GM18511 (cell line): ENCODE data around the gene BRDT.

Source experiments
- ATAC-seq: cut with Tn5 transposase; IDR thresholded peaks from one replicate; pipeline ENCODE4 v1.9.1; 2021; ENCODE audit warnings: mild to moderate bottlenecking, moderate library complexity; ENCODE audit not compliant: unreplicated experiment

Gene BRDT

DNA sequence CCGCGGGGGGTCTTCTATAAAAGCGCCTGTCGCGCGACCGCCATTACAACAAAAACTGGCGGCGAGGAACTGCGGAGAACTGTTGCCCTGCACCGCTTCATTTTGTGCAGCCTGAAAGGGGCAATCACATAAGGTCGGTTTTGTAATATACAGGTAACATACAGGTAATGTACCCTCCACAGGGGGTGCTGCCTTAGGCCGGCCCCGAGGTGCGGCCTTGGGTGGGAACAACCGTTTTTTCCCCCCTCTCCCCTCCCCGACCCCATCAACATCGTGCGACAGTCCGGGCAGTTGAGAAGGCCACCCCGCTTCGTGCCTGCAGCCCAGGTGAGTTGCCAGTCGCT is at the start of gene BRDT:
Gene BRDT, plus strand, starts transcription at position 46 of the 344 bp plus-strand sequence. CDS start 13,354 bp downstream, outside the sequence.
- ATAC-seq = no peak

DNA sequence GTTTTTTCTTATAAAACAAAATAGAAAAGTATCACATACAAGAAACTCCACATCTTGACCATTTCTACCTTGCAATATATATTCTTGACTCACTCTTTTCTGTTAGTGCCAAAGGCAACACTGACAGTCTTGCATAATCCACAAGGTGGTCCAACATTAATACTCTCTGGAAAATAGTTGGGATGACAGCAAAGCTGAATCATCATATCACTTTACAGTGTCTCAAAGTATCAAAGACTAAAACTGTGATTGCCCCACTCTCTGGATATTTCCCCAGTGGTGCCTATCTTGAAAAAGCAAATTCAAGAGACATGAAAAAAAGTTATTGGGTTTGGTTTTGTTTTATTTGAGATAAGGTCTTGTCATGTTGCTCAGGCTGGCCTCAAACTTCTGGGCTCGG is 48.6 kb upstream of the BRDT start:
- ATAC-seq = no peak

DNA sequence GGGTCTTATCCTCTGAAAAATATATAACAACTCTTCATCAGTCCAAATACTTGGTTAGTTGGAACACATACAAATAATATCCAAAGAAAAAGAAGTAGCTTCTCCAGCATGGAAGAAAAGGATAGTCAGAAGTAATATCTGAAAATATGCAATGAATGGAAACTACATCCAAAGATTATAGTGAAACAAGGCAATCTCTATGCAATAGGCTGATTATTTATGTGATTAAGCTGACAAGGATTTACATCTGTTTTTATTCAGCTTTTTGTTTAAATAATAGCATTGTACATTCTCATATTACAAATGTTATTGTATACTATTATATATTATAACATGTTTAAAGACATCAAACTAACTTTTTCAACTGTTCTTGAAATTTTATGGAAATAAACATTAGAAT is 48.0 kb upstream of the BRDT start:
- no peak for ATAC-seq

DNA sequence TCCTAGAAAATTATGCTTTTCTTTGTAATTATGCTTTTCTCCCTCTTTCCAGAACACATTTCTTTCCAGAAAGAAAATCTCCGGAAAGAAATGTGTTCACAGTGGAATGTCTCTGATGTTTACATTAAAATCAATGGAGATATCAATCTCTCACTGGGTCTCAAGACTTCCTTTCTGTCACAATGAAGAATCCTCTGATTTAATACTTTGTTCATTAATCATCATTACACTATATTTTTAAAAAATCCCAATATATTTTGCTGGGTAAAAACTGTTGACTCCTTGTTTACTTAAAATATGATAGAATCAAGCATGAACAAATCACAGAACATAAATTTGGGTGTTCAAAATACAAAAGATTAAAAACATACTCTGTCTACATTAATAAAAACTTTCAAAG is 36.9 kb upstream of the BRDT start:
- ATAC-seq = no peak

DNA sequence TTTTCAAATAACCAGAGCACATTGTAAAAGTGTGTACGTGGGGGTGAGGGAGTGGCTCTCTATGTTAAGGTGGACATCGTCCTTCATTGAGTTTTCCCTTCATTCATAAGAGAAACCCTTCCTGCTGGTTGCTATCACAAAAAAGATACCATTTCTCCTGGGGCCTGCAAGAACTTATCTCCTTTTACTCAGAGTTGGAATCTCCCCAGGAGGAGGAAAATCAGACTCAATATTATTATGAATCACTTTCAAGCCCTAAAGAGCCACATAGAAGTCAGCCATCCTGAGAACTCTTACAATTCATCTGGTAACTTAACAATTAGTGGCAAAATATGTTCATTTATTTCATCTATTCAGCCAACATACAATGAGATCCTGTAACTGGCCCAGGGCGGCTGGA is 36.2 kb upstream of the BRDT start:
- ATAC-seq = no peak

DNA sequence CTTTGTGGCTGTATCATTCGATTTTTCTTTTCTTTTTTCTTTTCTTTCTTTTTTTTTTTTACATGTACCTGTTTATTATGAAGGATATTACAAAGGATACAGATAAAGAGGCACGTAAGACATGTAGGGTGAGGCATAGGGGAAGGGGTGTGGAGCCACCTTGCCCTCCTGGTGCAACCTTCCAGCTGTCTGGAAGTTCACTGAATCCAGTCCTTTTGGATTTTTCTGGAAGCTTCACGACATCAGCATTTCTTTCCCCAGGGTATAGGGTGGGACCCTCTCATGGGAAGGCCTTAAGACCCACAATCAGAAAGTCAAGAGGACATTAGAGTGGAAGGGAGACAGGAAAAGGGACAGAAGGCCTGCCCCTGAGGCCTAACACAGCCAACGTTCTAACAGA is 33.2 kb upstream of the BRDT start:
- no peak for ATAC-seq

DNA sequence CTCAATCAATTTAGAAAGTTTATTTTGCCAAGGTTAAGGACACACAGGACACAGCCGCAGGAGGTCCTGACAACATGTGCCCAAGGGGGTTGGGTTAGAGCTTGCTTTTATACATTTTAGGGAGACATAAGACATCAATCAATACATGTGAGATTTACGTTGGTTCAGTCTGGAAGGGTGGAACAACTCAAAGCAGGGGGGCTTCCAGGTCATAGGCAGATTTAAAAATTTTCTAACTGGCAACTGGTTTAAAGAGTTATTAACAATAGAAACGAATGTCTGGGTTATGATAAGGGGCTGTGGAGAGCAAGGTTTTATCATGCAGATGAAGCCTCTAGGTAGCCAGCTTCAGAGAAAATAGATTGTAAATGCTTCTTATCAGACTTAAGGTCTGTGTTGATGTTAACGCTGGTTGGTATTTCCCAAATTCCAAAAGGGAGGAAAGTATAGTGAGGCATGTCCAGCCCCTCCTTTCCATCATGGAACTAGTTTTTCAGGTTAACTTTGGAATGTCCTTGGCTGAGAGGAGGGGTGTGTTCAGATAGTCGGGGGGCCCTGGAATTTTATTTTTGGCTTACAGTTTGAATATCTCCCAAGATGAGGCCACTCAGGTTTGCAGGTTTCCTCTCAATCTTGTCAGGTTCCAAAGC is 32.3 kb upstream of the BRDT start:
- no peak for ATAC-seq

DNA sequence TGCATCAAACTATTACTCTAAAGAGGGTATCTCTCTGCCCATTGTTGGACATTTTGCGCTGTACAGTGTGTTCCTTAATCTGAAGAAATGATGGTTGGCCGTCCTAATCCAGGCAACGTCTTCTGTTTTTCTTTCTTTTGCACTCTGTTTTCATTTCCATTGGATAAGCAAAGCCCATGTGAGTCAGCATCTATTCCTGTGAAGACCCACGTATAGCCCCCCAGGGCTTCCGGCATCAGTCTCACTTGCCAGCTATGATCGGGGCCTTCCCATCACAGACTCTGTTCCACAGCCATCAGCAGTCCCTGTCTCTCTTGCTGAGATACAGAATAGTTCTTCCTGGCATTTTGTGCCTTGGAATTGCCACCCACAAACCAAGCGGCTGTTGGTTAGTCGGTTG is 29.2 kb upstream of the BRDT start:
- no peak for ATAC-seq

DNA sequence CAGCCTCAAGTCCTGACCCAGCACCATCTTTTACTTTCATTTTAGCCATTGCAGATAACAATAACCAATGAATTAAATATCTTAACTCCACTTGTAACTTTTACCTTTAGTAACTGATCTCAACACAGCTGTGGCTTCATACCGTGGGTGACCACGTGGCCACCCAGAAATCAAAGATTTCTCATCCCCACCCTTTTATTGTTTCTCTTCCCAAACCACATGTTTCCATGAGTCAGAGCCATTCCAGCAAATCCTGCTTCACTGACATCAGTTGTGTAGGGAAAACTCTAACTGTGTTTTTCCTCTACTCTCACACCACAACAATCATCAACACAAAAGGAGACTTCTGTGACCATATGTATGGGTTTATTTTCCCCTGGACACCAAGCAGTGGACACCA is 25.1 kb upstream of the BRDT start:
- no peak for ATAC-seq

DNA sequence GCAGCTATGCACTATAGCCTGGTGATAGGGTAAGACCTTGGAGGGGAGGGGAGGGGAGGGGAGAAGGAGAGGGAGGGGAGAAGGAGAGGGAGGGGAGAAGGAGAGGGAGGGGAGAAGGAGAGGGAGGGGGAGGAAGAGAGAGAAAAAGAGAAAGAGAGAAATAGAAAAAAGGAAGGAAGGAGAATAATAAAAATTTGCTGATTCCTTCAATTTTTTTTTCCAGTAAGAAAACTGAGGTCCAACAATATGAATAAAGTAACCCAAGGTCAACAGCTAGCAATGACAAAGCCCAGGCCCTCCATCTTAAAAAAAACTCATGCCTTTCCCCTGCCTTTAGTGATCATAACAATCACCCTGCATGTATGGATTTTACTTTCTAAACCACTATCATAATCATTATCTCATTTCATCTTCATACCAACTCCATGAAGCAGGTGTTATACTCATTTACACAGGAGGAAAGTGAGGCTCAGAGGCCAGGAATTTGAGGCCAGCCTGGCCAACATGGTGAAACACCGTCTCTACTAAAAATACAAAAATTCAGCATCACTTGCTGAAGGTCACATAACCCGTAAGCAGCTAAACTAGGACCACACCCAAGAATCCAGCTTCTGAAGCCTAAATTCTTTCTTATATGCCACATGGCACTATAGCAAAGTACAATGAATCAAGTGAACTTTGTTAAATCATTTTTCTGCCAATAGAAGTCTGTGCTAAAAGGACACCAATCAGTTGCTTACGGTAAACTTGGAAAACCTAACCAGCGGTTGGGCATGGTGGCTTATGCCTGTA is 23.4 kb upstream of the BRDT start:
- no peak for ATAC-seq

DNA sequence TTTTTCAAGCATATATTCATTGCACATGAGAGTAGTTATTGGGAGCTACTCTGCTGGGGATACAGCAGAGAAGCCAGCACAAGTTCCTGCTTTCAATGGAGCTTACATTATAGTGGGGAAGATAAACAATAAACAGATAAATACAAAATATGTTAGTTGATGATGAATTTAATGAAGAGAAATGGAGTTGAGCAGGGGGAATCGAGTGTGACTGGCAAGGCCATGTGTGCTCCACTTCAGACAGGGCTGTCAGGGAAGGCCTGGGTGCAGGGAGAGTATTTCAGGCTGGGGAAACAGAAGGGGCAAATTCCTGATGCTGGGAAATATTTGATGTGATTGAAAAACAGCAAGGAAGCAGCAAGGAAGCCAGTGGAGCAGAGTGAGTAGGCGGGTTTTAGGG is 21.2 kb upstream of the BRDT start:
- ATAC-seq = no peak

DNA sequence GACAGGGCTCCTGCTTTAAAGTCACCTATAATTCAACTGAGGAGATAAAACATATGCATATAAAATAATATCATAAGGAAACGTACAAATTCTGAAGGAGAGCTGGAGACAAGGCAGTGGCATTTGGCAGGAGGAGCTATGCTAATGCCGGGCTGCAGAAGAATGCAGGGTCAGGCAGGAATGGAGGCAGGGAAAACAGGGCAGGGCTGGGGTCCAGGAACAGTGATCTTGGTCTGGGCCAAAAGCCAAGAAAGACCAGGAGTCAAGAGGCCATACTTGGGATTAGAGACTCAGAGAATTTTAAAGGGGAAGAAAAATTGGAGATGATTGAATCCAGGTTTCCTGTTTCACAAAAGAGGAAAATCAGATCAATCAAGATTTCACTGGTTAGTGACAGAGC is 20.0 kb upstream of the BRDT start:
- ATAC-seq = no peak

DNA sequence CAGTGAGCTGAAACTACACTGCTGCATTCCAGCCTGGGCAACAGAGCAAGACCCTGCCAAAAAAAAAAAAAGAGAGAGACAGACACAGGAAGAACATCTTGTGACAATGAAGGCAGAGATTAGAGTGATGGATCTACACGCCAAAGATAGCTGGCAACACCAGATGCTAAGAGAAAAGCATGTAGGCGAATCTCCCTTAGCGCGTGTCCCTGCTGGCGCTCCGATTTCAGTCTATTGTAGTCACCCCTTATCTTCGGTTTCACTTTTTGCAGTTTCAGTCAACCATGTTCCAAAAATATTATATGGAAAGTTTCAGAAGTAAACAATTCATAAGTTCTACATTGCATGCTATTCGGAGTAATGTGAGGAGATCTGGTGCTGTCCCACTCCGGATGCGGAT is 11.6 kb upstream of the BRDT start:
- ATAC-seq = no peak

DNA sequence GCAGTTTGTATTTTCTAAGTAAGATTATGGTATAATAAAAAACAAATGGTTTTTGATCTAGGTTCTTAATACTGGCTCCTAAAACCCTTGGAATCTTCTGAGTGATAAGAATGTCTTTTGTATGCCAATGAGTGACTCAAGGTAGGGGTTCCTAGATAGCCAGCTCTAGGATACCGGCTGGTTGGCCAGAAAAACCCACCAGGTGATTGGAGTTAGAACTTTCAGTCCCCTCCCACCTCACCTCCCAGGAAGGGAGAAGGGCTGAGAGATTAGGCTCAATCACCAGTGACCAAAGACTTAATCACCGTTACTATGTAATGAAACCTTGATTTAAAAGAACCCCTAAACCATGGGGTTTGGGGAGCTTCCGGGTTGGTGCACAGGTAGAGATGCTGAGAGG is 8.7 kb upstream of the BRDT start:
- ATAC-seq = no peak

DNA sequence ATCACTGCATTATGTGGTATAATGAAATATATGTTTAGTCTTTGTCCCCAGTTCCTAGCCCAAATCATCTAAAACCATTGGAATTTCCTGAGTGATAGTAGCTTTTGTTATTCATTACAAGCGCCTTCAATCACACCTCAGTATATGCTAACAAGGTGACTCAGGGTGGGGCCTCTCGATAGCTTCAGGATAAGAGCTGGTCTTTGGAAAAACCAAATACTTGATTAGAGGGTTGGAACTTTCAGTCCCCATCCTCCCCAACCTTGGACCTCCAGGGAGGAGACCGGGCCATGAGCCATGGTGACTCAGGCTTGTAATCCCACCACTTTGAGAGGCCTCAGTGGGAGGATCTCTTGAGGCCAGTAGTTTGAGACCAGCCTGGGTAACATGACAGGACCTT is 5.1 kb upstream of the BRDT start:
- no peak for ATAC-seq

DNA sequence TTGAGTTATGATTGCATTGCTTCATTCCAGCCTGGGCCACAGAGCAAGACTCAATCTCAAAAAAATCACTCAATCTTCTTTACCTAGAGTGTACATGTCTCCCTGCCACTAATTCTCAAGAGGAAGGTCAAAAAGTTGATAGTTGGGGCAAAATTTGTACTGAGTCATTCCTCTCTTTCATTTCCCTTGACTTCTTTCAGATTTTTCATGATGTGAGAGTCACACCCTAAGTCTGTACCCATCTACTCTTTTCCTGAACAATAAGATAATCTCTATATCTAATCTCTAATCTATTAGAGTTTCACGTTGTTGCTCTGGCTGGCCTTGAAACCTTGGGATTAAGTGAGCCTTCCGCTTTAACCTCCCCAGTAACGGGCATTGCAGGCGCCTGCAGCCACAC is 1.1 kb upstream of the BRDT start:
- ATAC-seq = no peak

DNA sequence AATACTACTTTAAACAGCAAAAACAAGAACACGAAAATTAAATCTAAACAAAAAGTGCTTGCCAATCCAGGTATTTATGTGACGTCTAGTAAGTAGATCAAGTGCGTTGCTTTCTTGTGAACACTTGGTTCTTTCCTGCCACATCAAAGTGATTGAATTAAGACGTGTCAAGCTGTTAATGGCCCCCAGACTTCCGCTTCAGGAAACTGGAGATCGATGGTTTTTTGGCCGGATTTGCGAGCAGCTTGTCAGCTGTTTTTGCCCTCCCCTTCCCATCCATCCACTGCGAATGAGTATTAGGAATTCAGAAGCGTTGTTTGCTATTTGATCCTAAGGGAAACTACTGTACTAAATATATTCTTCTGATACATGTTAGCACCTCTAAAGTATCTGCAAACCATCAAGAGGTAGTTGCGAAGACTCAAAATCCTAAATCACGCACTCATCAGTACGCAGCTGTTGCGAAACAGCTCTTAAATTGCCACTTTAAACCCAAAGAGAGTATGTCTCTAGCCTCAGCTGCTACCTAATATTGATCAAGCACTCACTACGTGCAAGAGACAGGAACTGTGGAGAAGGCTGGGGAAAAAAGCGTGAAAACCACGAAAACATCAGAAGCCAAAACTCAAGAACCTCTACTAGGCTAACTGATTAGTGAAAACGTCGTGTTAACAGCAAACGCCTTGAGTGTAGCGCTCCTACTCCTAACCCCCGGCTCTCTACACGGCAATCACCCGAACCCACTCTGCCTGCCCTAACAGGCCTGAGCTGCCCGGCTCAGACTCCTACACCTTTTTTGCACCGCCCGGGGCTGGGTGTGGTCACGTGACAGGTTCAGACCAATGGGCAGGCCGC is 473 bp upstream of the BRDT start:
- ATAC-seq = no peak

DNA sequence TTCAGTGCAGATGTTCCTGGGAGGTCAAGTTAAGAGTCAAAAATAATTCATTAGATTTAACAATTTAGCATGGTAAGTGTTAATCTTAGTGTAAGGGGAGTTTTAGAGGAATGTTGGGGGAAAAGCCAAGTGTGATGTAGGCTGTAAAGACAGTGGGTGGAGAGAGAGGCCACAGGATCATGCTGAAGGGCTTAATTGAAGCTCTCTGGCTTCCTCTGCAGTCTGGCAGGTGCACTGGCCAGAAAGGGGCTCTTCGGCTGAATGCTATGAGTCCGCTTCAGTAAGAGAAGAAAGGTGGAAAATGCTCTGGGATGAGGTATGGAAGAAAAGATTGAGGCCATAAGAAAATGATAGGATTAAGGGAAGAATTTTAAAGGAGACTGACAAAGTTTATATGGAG is 3.0 kb downstream of the BRDT start:
- ATAC-seq = no peak

DNA sequence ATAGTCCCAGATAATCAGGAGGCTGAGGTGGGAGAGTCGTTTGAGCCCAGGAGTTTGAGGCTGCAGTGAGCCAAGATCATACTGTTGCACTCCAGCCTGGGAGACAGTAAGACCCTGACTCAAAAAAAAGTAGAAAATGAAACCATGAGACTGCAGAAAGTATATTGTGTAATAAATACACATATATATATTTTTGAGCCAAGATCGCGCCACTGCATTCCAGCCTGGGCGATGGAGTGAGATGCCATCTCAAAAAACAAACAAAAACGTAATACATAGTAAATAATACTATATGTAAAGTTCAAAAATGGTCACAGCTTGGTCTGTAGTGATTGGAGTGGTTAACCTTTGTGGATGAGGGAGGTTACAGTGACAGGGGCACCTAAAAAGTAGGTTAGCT is 9.7 kb downstream of the BRDT start:
- no peak for ATAC-seq

DNA sequence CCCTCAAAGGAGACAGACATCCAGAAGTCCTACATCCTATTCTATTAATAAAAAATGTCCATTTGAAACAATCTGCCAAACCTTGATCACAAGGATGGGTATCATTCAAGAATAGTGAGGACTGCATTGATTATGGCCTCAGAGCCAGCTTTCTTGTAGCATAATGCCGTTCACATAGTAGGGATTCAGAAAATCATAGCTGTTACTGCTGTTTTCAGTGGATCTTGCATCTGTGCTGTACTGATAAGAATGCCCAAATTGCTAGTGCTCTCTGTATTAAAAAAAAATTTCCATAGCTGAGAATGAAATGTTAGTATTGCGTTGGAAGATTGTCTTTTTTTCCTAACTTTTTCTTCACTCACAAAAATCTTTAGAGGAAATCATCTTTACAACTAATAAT is 19.1 kb downstream of the BRDT start:
- no peak for ATAC-seq

DNA sequence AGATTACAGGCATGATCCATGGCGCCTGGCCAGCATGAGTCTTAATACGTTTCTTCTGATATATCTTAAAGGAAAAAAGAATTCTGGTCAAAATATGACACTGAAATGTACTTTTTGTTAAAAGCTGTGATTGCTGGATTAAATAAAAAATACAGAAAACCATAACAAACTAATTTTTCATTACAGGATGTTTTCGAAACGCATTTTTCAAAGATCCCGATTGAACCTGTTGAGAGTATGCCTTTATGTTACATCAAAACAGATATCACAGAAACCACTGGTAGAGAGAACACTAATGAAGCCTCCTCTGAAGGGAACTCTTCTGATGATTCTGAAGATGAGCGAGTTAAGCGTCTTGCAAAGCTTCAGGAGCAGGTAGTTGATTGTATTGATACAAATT is 30.2 kb downstream of the BRDT start:
- ATAC-seq = no peak

DNA sequence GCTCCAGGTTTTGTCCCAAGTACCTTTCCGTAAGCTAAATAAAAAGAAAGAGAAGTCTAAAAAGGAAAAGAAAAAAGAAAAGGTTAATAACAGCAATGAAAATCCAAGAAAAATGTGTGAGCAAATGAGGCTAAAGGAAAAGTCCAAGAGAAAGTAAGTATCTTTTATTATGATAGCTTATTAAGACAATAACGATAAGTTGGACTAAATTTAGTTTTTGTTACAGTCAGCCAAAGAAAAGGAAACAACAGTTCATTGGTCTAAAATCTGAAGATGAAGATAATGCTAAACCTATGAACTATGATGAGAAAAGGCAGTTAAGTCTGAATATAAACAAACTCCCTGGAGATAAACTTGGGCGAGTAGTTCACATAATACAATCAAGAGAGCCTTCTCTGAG is 31.5 kb downstream of the BRDT start:
- no peak for ATAC-seq
